Uterus (tissue), 4 donors: Measurements from ENCODE around the gene RBM5. TPM values are rescaled to one million over a fixed set of nuclear protein-coding genes. Genes with fewer than 3 reads are reported as not detected.

Experiments
- DNase-seq, 2 donors: peaks; one replicate each; pipeline ENCODE4 v3.0.0-alpha.2; 2019 to 2020
- H3K27ac ChIP-seq, 2 donors: fragments of 200-600 bp; sonication (generic); 1 replicate in 1 of 2; 2 replicates in 1 of 2; pipeline ENCODE4 v1.5.1; 2016 to 2018
- H3K27me3 ChIP-seq, 2 donors: fragments of 200-600 bp; sonication (generic); one replicate each; pipeline ENCODE4 v1.5.1; 2018 to 2019; ENCODE audit warnings: control low read depth in 1 of 2
- H3K36me3 ChIP-seq, 2 donors: fragments of 200-600 bp; sonication (generic); one replicate each; pipeline ENCODE4 v1.5.1; 2019; ENCODE audit warnings: control low read depth in 1 of 2
- H3K4me1 ChIP-seq, 2 donors: fragments of 200-600 bp; sonication (generic); one replicate each; pipeline ENCODE4 v1.5.1; 2018 to 2019; ENCODE audit warnings: control low read depth in 1 of 2
- H3K4me3 ChIP-seq, 2 donors: fragments of 200-600 bp; sonication (generic); 1 replicate in 1 of 2; 2 replicates in 1 of 2; pipeline ENCODE4 v1.5.1; 2018 to 2019; ENCODE audit warnings: mild to moderate bottlenecking in 1 of 2
- H3K9me3 ChIP-seq, 2 donors: fragments of 200-600 bp; sonication (generic); one replicate each; pipeline ENCODE4 v1.5.1; 2019; ENCODE audit warnings: control low read depth in 1 of 2
- CTCF ChIP-seq, 4 experiments: fragments of 200-600 bp in 2 of 4; fragments of 450-650 bp in 2 of 4; sonication (generic) in 2 of 4; IDR thresholded peaks; one replicate each; pipeline ENCODE4 v1.5.1; 2016 to 2019; ENCODE audit warnings: antibody characterized with exemption in 4 of 4, mild to moderate bottlenecking in 2 of 4, moderate library complexity in 1 of 4
- POLR2A ChIP-seq, 2 donors: fragments of 450-650 bp; IDR thresholded peaks; one replicate each; pipeline ENCODE4 v1.6.1; 2016; ENCODE audit warnings: antibody characterized with exemption in 2 of 2, mild to moderate bottlenecking in 1 of 2, moderate library complexity in 1 of 2
- intact Hi-C: fragments of 100-400 bp; cut with DNase I; formaldehyde crosslinking; loops from one replicate; pipeline ENCODE4 v1.15.1; 2023; ENCODE audit warnings: low total_unique reads
- total RNA-seq, 4 donors: library from RNA; depleted of rRNA in 3 of 4; stranded (reverse); fragments of >200 nt in 3 of 4; gene quantifications; one replicate each; pipeline versions ENCODE4 v1.1.0 to v1.2.4, GENCODE V29; 2014 to 2023
- donor health status: DM: yes; HTN: yes; CAD: no.

Gene RBM5
- total RNA-seq, 4 donors from 2014 or later = 154 to 345 (median 197) TPM

GRCh38 chr3:50134367-50134766 lies 45.6 kb downstream of the RBM5 start:
- H3K9me3 ChIP-seq = no peaks in the 10 kb centered on the region
- TF ChIP-seq POLR2A (IDR thresholded peaks at IDR 0.05) (no peak), CTCF (IDR thresholded peaks at IDR 0.05) (no peak)
- no peaks in the 10 kb centered on the region for H3K27me3 ChIP-seq
- no peak overlapping the region for H3K4me3 ChIP-seq
- intact Hi-C loops = no loop called here
- no peaks in the 10 kb centered on the region for H3K4me1 ChIP-seq
- DNase-seq = no peak
- H3K36me3 ChIP-seq = no peaks in the 10 kb centered on the region
- H3K27ac ChIP-seq = no peak overlapping the region

- no peaks in the 10 kb centered on the region for H3K4me1 ChIP-seq
- no peaks in the 10 kb centered on the region for H3K9me3 ChIP-seq
- no peaks in the 10 kb centered on the region for H3K36me3 ChIP-seq
- H3K4me3 ChIP-seq = no peak overlapping the region
- no peak overlapping the region for H3K27ac ChIP-seq
- H3K27me3 ChIP-seq = no peaks in the 10 kb centered on the region
- intact Hi-C loops = no loop called here
- TF ChIP-seq CTCF (IDR thresholded peaks at IDR 0.05) = no peak
- no peak for DNase-seq
Measured at GRCh38 chr3:50135964-50136363, 47.2 kb downstream of the RBM5 start.

- intact Hi-C loops = no loop called here
- no peaks in the 10 kb centered on the region for H3K27me3 ChIP-seq
- no peaks in the 10 kb centered on the region for H3K9me3 ChIP-seq
- TF ChIP-seq CTCF (IDR thresholded peaks at IDR 0.05) (no peak), POLR2A (IDR thresholded peaks at IDR 0.05) (no peak)
- no peak overlapping the region for H3K4me3 ChIP-seq
- H3K4me1 ChIP-seq = no peaks in the 10 kb centered on the region
- no peak for DNase-seq
- no peaks in the 10 kb centered on the region for H3K36me3 ChIP-seq
- no peak overlapping the region for H3K27ac ChIP-seq
Measured at GRCh38 chr3:50136714-50137405, 48.1 kb downstream of the RBM5 start.

GRCh38 chr3:50137531-50137930 lies 48.8 kb downstream of the RBM5 start:
- Histone ChIP-seq H3K36me3 (no peaks in the 10 kb centered on the region), H3K4me3 (no peak overlapping the region), H3K27me3 (no peaks in the 10 kb centered on the region), H3K27ac (no peak overlapping the region), H3K9me3 (no peaks in the 10 kb centered on the region), H3K4me1 (no peaks in the 10 kb centered on the region)
- no peak for TF ChIP-seq CTCF (IDR thresholded peaks at IDR 0.05)
- no peak for TF ChIP-seq POLR2A (IDR thresholded peaks at IDR 0.05)
- intact Hi-C loops = no loop called here
- DNase-seq = no peak

- no peak for DNase-seq
- H3K27me3 ChIP-seq = no peaks in the 10 kb centered on the region
- no peak overlapping the region for H3K27ac ChIP-seq
- H3K36me3 ChIP-seq = no peaks in the 10 kb centered on the region
- no peak overlapping the region for H3K4me3 ChIP-seq
- TF ChIP-seq CTCF (IDR thresholded peaks at IDR 0.05) = no peak
- TF ChIP-seq POLR2A (IDR thresholded peaks at IDR 0.05) = no peak
- no peaks in the 10 kb centered on the region for H3K9me3 ChIP-seq
- intact Hi-C loops = no loop called here
- no peaks in the 10 kb centered on the region for H3K4me1 ChIP-seq
Measured at GRCh38 chr3:50138266-50139200, 49.8 kb downstream of the RBM5 start.
